Tibial nerve (tissue), 4 donors: Measurements from ENCODE around the gene INTS2. TPM values are rescaled to one million over a fixed set of nuclear protein-coding genes. Genes with fewer than 3 reads are reported as not detected.
"Not testable (repeated sequence)": the region's sequence is repeated elsewhere in the genome, so short reads cannot be mapped to it uniquely, and the experiment has no call there.

Experiments used
- DNase-seq, 2 donors: peaks; one replicate each; pipeline ENCODE4 v3.0.0-alpha.2; 2019; ENCODE audit warnings: low spot score in 2 of 2
- H3K27ac ChIP-seq, 4 donors: fragments of 200-600 bp; sonication (generic) in 3 of 4; one replicate each; pipeline ENCODE4 v1.5.1; 2017 to 2019; ENCODE audit warnings: mild to moderate bottlenecking in 1 of 4
- H3K27me3 ChIP-seq, 2 donors: fragments of 200-600 bp; sonication (generic) in 1 of 2; one replicate each; pipeline versions ENCODE4 v1.5.1 to v1.6.0; 2017 to 2019
- H3K36me3 ChIP-seq, 3 donors: fragments of 200-600 bp; sonication (generic); one replicate each; pipeline ENCODE4 v1.5.1; 2018 to 2019
- H3K4me1 ChIP-seq, 4 donors: fragments of 200-600 bp; sonication (generic) in 3 of 4; one replicate each; pipeline ENCODE4 v1.5.1; 2017 to 2019
- H3K4me3 ChIP-seq, 4 donors: fragments of 200-600 bp; sonication (generic) in 3 of 4; one replicate each; pipeline ENCODE4 v1.5.1; 2017 to 2019; ENCODE audit warnings: mild to moderate bottlenecking in 1 of 4, moderate library complexity in 1 of 4
- H3K9me3 ChIP-seq, 4 donors: fragments of 200-600 bp; sonication (generic) in 3 of 4; one replicate each; pipeline ENCODE4 v1.5.1; 2017 to 2019
- EP300 ChIP-seq, 2 donors: sonication (generic); formaldehyde crosslinking; IDR thresholded peaks; one replicate each; pipeline ENCODE4 v1.6.1; 2017; ENCODE audit warnings: antibody characterized with exemption in 2 of 2, mild to moderate bottlenecking in 1 of 2
- POLR2A ChIP-seq, 2 donors: fragments of 450-650 bp; IDR thresholded peaks; one replicate each; pipeline ENCODE4 v1.6.1; 2017; ENCODE audit warnings: antibody characterized with exemption in 2 of 2, mild to moderate bottlenecking in 2 of 2, moderate library complexity in 2 of 2
- WGBS, 2 donors: methylation state at CpG; one replicate each; pipeline ENCODE4 v1.1.5; 2018; 5-methylcytosine and 5-hydroxymethylcytosine counted together
- total RNA-seq, 4 donors: library from RNA; depleted of rRNA; stranded (reverse); fragments of >200 nt; gene quantifications; one replicate each; pipeline ENCODE4 v1.1.0, GENCODE V29; 2016
- TF ChIP-seq, protein P1 (sequence below), 5 experiments: fragments of 200-600 bp in 3 of 5; fragments of 450-650 bp in 2 of 5; sonication (generic) in 3 of 5; IDR thresholded peaks; one replicate each; pipeline ENCODE4 v1.5.1; 2016 to 2019; ENCODE audit warnings: antibody characterized with exemption in 5 of 5, mild to moderate bottlenecking in 3 of 5, moderate library complexity in 2 of 5

Gene INTS2
- total RNA-seq, 4 donors from 2014 or later = 10.0 to 15.5 (median 13.0) TPM

DNA sequence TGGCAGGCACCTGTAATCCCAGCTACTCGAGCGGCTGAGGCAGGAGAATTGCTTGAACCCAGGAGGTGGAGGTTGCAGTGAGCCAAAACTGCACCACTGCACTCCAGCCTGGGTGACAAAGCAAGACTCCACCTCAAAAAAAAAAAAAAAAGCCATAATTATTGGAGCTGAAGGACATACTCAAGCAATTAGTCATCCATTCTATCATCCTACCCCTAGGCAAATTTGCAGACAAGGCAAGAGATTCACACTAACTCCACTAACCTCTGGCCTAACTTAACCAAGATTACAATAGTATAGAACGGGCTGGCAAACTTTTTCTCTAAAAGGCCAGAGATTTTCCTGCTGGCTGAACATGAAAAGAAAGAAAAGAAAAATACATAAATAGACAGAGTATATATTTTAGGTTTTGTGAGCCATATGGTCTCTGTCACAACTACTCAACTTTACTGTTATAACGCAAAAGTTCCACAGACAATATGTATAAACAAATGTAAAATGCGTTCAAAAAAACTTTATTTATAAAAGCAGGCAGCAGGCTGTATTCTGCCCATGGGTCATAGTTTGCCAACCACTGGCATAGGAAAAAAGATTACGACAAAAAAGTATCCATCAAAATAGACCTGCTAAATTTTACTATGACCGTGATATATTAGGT is 94.1 kb downstream of the INTS2 start:
- no peak overlapping the region for H3K4me3 ChIP-seq
- DNase-seq = no peak
- H3K36me3 ChIP-seq = no peaks in the 10 kb centered on the region
- 80 to 87% methylated on average over 7 of the region's 7 CpGs for WGBS, 2 donors
- TF ChIP-seq, protein P1, sequence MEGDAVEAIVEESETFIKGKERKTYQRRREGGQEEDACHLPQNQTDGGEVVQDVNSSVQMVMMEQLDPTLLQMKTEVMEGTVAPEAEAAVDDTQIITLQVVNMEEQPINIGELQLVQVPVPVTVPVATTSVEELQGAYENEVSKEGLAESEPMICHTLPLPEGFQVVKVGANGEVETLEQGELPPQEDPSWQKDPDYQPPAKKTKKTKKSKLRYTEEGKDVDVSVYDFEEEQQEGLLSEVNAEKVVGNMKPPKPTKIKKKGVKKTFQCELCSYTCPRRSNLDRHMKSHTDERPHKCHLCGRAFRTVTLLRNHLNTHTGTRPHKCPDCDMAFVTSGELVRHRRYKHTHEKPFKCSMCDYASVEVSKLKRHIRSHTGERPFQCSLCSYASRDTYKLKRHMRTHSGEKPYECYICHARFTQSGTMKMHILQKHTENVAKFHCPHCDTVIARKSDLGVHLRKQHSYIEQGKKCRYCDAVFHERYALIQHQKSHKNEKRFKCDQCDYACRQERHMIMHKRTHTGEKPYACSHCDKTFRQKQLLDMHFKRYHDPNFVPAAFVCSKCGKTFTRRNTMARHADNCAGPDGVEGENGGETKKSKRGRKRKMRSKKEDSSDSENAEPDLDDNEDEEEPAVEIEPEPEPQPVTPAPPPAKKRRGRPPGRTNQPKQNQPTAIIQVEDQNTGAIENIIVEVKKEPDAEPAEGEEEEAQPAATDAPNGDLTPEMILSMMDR (IDR thresholded peaks at IDR 0.05) = no peak
- TF ChIP-seq POLR2A (IDR thresholded peaks at IDR 0.05) (no peak), EP300 (IDR thresholded peaks at IDR 0.05) (no peak)
- H3K9me3 ChIP-seq = no peaks in the 10 kb centered on the region
- no peak overlapping the region for H3K27ac ChIP-seq
- H3K4me1 ChIP-seq = no peaks in the 10 kb centered on the region
- H3K27me3 ChIP-seq = no peaks in the 10 kb centered on the region

DNA sequence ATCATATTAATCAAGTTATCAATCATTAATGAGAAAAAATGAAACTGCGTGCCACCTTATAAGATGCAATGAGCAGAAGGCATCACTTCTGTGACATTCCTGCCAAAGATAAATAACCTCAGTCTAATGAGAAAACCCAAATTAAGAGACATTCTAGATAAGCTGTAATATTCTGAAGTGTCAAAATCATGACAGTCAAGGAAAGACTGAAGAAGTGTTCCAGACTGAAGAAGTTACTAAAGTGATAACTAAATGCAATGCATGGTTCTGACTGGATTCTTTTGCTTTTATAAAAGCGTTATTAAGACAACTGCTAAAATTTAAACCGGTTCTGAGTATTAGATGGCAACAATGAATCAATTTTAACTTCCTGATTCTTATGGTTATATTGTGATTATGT is 95.3 kb downstream of the INTS2 start:
- H3K36me3 ChIP-seq = no peaks in the 10 kb centered on the region
- no peak for DNase-seq
- no peaks in the 10 kb centered on the region for H3K4me1 ChIP-seq
- 84 to 90% methylated on average over 3 of the region's 3 CpGs for WGBS, 2 donors
- no peak overlapping the region for H3K27ac ChIP-seq
- H3K4me3 ChIP-seq = no peak overlapping the region
- peaks cover 0 to 6% (median 0%) of the 10 kb centered on the region in 4 donors for H3K9me3 ChIP-seq
- H3K27me3 ChIP-seq = no peaks in the 10 kb centered on the region
- TF ChIP-seq, protein P1 (IDR thresholded peaks at IDR 0.05) = no peak
- TF ChIP-seq POLR2A (IDR thresholded peaks at IDR 0.05) = no peak

DNA sequence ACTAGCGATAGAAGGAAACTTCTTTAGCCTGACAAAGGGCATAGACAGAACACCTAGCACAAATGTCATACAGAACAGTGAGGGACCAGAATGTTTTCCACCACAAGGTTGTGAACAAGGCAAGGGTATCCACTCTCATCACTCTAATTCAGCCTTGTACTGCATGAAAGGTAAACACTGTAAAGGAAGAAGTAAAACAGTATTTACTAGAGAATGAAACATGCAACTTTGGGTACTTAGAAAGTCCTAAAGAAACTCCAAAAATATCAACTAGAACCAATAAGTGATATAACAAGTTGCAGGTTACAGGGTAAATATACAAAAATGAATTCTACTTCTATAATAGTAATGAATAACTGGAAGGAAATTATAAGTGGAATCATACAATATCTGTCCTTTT is 96.7 kb downstream of the INTS2 start:
- Histone ChIP-seq H3K9me3 (peaks cover 0 to 11% (median 0%) of the 10 kb centered on the region in 4 donors), H3K27me3 (no peaks in the 10 kb centered on the region), H3K4me3 (no peak overlapping the region), H3K36me3 (no peaks in the 10 kb centered on the region), H3K27ac (no peak overlapping the region), H3K4me1 (no peaks in the 10 kb centered on the region)
- 96 to 97% methylated on average over 1 of the region's 1 CpG for WGBS, 2 donors
- no peak for DNase-seq
- TF ChIP-seq EP300 (IDR thresholded peaks at IDR 0.05) (no peak), POLR2A (IDR thresholded peaks at IDR 0.05) (no peak)
- TF ChIP-seq, protein P1 (IDR thresholded peaks at IDR 0.05) = no peak

DNA sequence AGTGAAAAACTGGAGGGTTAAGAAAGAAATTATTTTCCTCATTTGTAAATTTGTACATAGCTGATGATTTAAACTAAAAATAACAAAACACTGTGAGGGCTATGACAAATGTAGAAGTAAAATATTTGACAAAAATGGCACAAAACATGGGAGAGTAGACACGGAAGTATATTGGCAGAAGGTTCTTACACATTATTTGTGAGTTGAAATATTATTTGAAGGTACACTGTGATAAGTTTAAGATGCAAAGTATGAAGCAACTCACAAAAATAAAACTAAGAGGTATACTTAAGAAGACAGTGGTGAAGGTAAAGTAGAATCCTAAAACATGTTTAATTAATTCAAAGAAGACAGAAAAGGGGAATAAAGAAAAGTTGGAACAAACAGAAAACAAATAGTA is 99.1 kb downstream of the INTS2 start:
- TF ChIP-seq EP300 (IDR thresholded peaks at IDR 0.05) (no peak), POLR2A (IDR thresholded peaks at IDR 0.05) (no peak)
- TF ChIP-seq, protein P1 (IDR thresholded peaks at IDR 0.05) = no peak

DNA sequence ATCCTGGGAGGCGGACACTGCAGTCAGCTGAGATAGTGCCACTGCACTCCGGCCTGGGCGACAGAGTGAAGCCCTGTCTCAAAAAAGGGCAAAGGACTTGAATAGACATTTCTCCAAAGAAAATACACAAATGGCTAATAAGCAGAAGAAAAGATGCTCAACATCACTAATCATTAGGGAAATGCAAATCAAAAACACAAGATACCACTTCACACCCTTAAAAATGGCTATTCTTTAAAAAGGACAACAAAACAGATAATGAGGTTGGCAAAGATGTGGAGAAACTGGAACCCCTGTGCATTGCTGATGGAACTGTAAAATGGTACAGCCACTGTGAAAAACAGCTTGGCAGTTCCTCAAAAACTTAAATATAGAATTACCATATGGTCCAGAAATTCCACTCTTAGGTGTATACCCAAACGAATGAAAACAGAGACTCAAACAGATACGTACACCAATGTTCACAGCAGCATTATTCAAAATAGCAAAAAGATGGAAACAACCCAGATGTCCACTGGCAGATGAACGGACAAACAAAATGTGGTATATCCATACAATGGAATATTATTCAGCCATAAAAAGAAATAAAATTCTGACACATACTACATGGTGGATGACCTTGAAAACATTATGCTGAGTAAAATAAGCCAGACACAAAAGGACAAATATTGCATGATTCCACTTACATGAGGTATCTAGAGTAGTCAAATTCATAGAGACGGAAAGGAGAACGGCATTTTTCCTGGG is 100.0 kb downstream of the INTS2 start:
- Histone ChIP-seq H3K27ac (no peak overlapping the region), H3K27me3 (no peaks in the 10 kb centered on the region), H3K4me3 (no peak overlapping the region), H3K36me3 (no peaks in the 10 kb centered on the region), H3K9me3 (peaks cover 0 to 11% (median 0%) of the 10 kb centered on the region in 4 donors), H3K4me1 (no peaks in the 10 kb centered on the region)
- DNase-seq = no peak
- TF ChIP-seq POLR2A (IDR thresholded peaks at IDR 0.05) (no peak), EP300 (IDR thresholded peaks at IDR 0.05) (no peak)
- TF ChIP-seq, protein P1 (IDR thresholded peaks at IDR 0.05) = no peak
- WGBS, 2 donors = 96 to 98% methylated on average over 8 of the region's 8 CpGs

More for the DNA sequence above, 99.1 kb downstream of the INTS2 start:
- Histone ChIP-seq H3K9me3 (peaks cover 0 to 11% (median 0%) of the 10 kb centered on the region in 4 donors), H3K36me3 (no peaks in the 10 kb centered on the region), H3K27me3 (no peaks in the 10 kb centered on the region), H3K4me3 (no peak overlapping the region), H3K27ac (no peak overlapping the region), H3K4me1 (no peaks in the 10 kb centered on the region)
- DNase-seq = no peak
- WGBS, 2 donors = 94 to 100% methylated on average over 1 of the region's 1 CpG

DNA sequence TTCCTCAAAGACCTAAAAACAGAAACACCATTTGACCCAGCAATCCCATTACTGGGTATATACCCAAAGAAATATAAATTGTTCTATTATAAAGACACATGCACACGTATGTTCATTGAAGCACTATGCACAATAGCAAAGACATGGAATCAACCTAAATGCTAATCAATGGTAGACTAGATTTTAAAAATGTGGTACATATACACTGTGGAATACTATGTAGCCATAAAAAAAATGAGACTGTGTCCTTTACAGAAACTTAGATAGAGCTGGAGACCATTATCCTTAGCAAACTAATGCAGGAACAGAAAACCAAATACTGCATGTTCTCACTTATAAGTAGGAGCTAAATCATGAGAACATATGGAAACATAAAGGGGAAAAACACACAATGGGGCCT is 100.9 kb downstream of the INTS2 start:
- not testable (repeated sequence) for H3K27ac ChIP-seq, H3K36me3 ChIP-seq, H3K27me3 ChIP-seq, H3K4me3 ChIP-seq, H3K4me1 ChIP-seq, DNase-seq
- H3K9me3 ChIP-seq = peaks cover 0 to 11% (median 0%) of the 10 kb centered on the region in 4 donors
- 98 to 100% methylated on average over 1 of the region's 1 CpG for WGBS, 2 donors

DNA sequence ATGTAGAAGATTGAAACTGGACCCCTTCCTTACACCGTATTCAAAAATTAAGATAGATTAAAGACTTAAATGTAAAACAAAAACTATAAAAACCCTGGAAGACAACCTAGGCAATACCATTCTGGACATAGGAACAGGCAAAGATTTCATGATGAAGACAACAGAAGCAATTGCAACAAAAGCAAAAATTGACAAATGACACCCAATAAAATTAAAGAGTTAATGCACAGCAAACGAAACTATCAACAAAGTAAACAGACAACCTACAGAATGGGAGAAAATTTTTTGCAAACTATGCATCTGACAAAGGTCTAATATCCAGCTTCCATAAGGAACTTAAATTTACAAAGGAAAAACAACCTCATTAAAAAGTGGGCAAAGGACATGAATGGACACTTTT is 101.6 kb downstream of the INTS2 start:
- not testable (repeated sequence) for H3K27me3 ChIP-seq, H3K36me3 ChIP-seq, DNase-seq, H3K4me1 ChIP-seq, H3K4me3 ChIP-seq, H3K27ac ChIP-seq
- H3K9me3 ChIP-seq = peaks cover 0 to 11% (median 0%) of the 10 kb centered on the region in 4 donors
- 93 to 95% methylated on average over 2 of the region's 2 CpGs for WGBS, 2 donors
